MCF 10A (cell line): ENCODE results near the gene CADM3. TPM values are rescaled to one million over a fixed set of nuclear protein-coding genes. Genes with fewer than 3 reads are reported as not detected.

Experiments
- Bru-seq: library from RNA; stranded (reverse); fragments of 400-500 nt; gene quantifications from one replicate; lab custom pipeline; 2021; lab: Mats Ljungman, UMichigan
- BruChase-seq, 2 experiments: library from RNA; stranded (reverse); fragments of 400-500 nt; gene quantifications; one replicate each; lab custom pipeline; 2021; lab: Mats Ljungman, UMichigan
- BruUV-seq: library from RNA; stranded (reverse); fragments of 400-500 nt; replicated peaks from 2 replicates; lab custom pipeline; 2021; lab: Mats Ljungman, UMichigan
- CTCF ChIA-PET: fragments of 300-600 bp; sonication (Branson Sonifier 250); formaldehyde crosslinking; extraction: SDS; loops from one replicate; lab custom pipeline; 2021; ENCODE audit warnings: antibody characterized with exemption, inconsistent platforms; lab: Yijun Ruan, JAX
- POLR2A ChIA-PET: fragments of 300-600, 350-650 bp; sonication (Branson Sonifier 250); formaldehyde crosslinking; extraction: SDS; loops from one replicate; lab custom pipeline; 2020; ENCODE audit warnings: antibody characterized with exemption, inconsistent platforms; lab: Yijun Ruan, JAX
- DNase-seq: peaks from one replicate; pipeline ENCODE4 v3.0.0-alpha.2; 2018; ENCODE audit not compliant: unreplicated experiment
- H3K27ac Mint-ChIP-seq: one replicate; pipeline ENCODE4 v1.8.0; 2022; ENCODE audit warnings: mild to moderate bottlenecking, low read depth, mixed read lengths; ENCODE audit not compliant: unreplicated experiment
- H3K27me3 Mint-ChIP-seq: one replicate; pipeline ENCODE4 v1.8.0; 2022; ENCODE audit warnings: mixed read lengths; ENCODE audit not compliant: insufficient read depth, unreplicated experiment
- H3K36me3 Mint-ChIP-seq: one replicate; pipeline ENCODE4 v1.8.0; 2022; ENCODE audit warnings: mild to moderate bottlenecking, moderate library complexity, mixed read lengths; ENCODE audit not compliant: insufficient read depth, unreplicated experiment
- H3K4me1 Mint-ChIP-seq: one replicate; pipeline ENCODE4 v1.8.0; 2022; ENCODE audit warnings: mixed read lengths; ENCODE audit not compliant: insufficient read depth, unreplicated experiment
- H3K4me3 Mint-ChIP-seq: one replicate; pipeline ENCODE4 v1.8.0; 2022; ENCODE audit warnings: mild to moderate bottlenecking, moderate library complexity, mixed read lengths; ENCODE audit not compliant: unreplicated experiment
- H3K9me3 Mint-ChIP-seq: one replicate; pipeline ENCODE4 v1.8.0; 2022; ENCODE audit warnings: mixed read lengths; ENCODE audit not compliant: unreplicated experiment
- intact Hi-C: fragments of 100-400 bp; cut with micrococcal nuclease; formaldehyde crosslinking; loops from 2 replicates; pipeline ENCODE4 v1.14.1; 2022
- long read RNA-seq: library from polyadenylated mRNA; stranded (forward); transcript quantifications from one replicate; pipeline ENCODE4 v2.0.0, GENCODE V29; 2022
- total RNA-seq: library from RNA; stranded (reverse); gene quantifications from 2 replicates; pipeline ENCODE4 v1.2.3, GENCODE V29; 2022
- TF ChIP-seq, protein P1 (sequence below): fragments of 200-600 bp; IDR thresholded peaks from one replicate; pipeline ENCODE4 v1.8.0; 2022; ENCODE audit warnings: antibody characterized with exemption, mild to moderate bottlenecking; ENCODE audit not compliant: unreplicated experiment

The CADM3 gene, protein sequence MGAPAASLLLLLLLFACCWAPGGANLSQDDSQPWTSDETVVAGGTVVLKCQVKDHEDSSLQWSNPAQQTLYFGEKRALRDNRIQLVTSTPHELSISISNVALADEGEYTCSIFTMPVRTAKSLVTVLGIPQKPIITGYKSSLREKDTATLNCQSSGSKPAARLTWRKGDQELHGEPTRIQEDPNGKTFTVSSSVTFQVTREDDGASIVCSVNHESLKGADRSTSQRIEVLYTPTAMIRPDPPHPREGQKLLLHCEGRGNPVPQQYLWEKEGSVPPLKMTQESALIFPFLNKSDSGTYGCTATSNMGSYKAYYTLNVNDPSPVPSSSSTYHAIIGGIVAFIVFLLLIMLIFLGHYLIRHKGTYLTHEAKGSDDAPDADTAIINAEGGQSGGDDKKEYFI
- total RNA-seq, result 207 and 222 TPM in 2 replicates
- Bru-seq, nascent RNA, result percentile 93 among the genes with signal in this experiment
- BruChase-seq, experiment 1, labeled RNA remaining after a 6-hour chase, result percentile 92 among the genes with signal in this experiment
- BruChase-seq, experiment 2, labeled RNA remaining after a 2-hour chase, result percentile 90 among the genes with signal in this experiment
- long read RNA-seq, transcript CADM3-202 (9 exons, 3,745 nt), result major isoform, 68 of 109 reads
- long read RNA-seq, partial matches to known transcripts, result 8 of 109 reads
- long read RNA-seq, other reads (novel, unspliced or antisense), result 30 of 109 reads

DNA sequence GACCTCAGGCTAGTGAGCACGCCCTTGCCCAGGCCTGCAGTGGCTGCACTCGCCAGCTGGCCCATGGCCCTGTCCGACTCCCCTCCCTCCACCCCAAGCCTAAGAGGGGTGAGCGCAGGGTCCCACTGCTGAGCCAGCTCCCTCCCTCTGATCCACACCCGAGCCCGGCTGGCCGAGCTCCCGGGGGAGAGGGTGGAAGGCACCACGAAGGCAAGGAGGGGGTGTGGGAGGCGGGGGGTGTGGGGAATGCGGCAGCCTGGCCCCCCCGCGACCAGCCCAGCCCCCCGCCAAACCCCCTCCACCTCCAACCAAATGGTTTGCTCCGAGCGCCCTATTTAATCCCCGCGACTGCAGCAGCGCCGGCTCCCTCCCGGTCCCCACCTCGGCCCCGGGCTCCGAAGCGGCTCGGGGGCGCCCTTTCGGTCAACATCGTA, at the start of gene CADM3:
Gene CADM3 (plus strand): TSS at position 362 of the 434 bp plus-strand sequence. CDS start 151 bp downstream, outside the sequence.
- POLR2A ChIA-PET, result interaction anchor here (0.5 to 1.0 kb wide), 2 partner anchors 8 to 10 kb away, joined by 3 to 4 read pairs; no protein-coding TSS in a partner anchor
- DNase-seq, result peak; percentile 66
- peaks cover 17% of the 10 kb centered on the region for H3K27me3 Mint-ChIP-seq
- peaks cover 60% of the 10 kb centered on the region for H3K4me1 Mint-ChIP-seq
- H3K4me3 Mint-ChIP-seq, result peak within 1 kb of the TSS; percentile 83
- no peaks in the 10 kb centered on the region for H3K9me3 Mint-ChIP-seq
- intact Hi-C loops, result no loop called here
- no TSS peak for BruUV-seq
- peak within 1 kb of the TSS; percentile 57 for H3K27ac Mint-ChIP-seq
- peaks cover 27% of the 10 kb centered on the region for H3K36me3 Mint-ChIP-seq
- CTCF ChIA-PET, result interaction anchor here (0.8 to 14.1 kb wide), 5 partner anchors 10 to 44 kb away, joined by 3 to 386 read pairs (median 5); partner anchors contain the start of gene ACKR1
- TF ChIP-seq, protein P1, sequence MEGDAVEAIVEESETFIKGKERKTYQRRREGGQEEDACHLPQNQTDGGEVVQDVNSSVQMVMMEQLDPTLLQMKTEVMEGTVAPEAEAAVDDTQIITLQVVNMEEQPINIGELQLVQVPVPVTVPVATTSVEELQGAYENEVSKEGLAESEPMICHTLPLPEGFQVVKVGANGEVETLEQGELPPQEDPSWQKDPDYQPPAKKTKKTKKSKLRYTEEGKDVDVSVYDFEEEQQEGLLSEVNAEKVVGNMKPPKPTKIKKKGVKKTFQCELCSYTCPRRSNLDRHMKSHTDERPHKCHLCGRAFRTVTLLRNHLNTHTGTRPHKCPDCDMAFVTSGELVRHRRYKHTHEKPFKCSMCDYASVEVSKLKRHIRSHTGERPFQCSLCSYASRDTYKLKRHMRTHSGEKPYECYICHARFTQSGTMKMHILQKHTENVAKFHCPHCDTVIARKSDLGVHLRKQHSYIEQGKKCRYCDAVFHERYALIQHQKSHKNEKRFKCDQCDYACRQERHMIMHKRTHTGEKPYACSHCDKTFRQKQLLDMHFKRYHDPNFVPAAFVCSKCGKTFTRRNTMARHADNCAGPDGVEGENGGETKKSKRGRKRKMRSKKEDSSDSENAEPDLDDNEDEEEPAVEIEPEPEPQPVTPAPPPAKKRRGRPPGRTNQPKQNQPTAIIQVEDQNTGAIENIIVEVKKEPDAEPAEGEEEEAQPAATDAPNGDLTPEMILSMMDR, result no peak

DNA sequence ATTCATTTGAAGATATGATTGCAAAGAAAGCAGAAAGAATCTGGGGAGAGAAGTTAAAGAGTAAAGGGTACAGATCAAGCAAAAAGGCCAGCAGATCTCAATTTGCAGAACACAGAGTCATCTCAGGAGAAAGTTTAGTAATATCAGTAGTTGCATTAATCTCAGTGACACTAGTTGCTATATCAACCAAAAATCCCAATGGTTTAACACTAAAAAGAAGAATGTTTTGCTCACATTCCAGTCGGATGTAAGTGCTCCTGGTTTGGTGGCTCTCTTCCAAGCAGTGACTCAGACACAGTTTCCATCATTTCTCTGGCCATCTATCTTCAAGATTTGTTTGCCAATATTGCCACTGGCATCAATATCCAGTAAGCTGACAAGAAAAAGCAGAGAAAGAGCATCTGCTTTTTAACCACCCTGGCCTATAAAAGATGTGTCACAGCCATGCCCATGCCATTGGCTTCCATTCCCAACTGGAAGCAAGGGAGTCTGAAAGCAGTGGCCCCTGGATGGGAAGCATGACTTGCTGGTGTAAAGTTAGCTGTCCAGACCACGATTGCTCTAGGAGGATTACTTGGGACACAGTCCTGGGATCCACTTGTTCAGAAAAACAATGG, 49.3 kb upstream of the CADM3 start:
- peak; percentile 87 for DNase-seq
- Mint-ChIP-seq H3K27me3 (no peaks in the 10 kb centered on the region), H3K27ac (no peak overlapping the region), H3K4me1 (peaks cover 11% of the 10 kb centered on the region), H3K9me3 (no peaks in the 10 kb centered on the region), H3K36me3 (no peaks in the 10 kb centered on the region), H3K4me3 (no peak overlapping the region)
- ChIA-PET POLR2A (interaction anchor here (0.6 to 1.6 kb wide), 7 partner anchors 8 to 1184 kb away, joined by 3 to 4 read pairs (median 3); no protein-coding TSS in a partner anchor), CTCF (interaction anchor here (0.6 to 5.8 kb wide), 2 partner anchors 10 to 872 kb away, joined by 3 to 55 read pairs; no protein-coding TSS in a partner anchor)
- intact Hi-C loops, result no loop called here
- BruUV-seq, result no TSS peak
- TF ChIP-seq, protein P1, result no peak

DNA sequence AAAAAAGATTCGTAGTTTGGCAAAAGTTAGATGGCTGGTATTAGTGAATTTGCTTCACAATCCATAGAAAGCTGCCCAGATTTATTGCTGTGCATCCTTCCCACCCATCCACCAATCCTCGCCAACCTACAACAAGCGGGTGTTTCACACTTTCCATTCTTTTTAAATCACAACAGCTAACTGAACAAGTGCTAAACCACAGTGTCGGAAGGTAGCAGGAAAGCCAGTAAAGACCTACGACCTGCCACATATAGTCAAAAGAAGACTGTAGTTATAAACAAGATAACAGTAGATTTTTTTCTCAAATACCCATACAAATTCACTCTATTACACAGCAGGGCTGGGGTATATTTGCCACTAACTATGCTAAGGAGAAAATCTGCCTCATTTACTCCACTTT, 47.8 kb upstream of the CADM3 start:
- Mint-ChIP-seq H3K27ac (no peak overlapping the region), H3K4me3 (no peak overlapping the region), H3K27me3 (no peaks in the 10 kb centered on the region), H3K36me3 (no peaks in the 10 kb centered on the region), H3K4me1 (peaks cover 11% of the 10 kb centered on the region), H3K9me3 (no peaks in the 10 kb centered on the region)
- CTCF ChIA-PET, result interaction anchor here (5.8 kb wide), 1 partner anchor 9 kb away, joined by 55 read pairs; no protein-coding TSS in a partner anchor
- TF ChIP-seq, protein P1, result no peak
- POLR2A ChIA-PET, result interaction anchor here (0.7 to 1.6 kb wide), 4 partner anchors 10 to 1112 kb away, joined by 3 to 4 read pairs (median 4); no protein-coding TSS in a partner anchor
- intact Hi-C loops, result no loop called here
- DNase-seq, result no peak
- BruUV-seq, result no TSS peak
